Uterus (tissue), 2 donors: ENCODE data around the gene SPATA2.

Source experiments
- CTCF ChIP-seq, 4 experiments: fragments of 200-600 bp in 2 of 4; fragments of 450-650 bp in 2 of 4; sonication (generic) in 2 of 4; IDR thresholded peaks; one replicate each; pipeline ENCODE4 v1.5.1; 2016 to 2019; ENCODE audit warnings: antibody characterized with exemption in 4 of 4, mild to moderate bottlenecking in 2 of 4, moderate library complexity in 1 of 4
- POLR2A ChIP-seq, 2 donors: fragments of 450-650 bp; IDR thresholded peaks; one replicate each; pipeline ENCODE4 v1.6.1; 2016; ENCODE audit warnings: antibody characterized with exemption in 2 of 2, mild to moderate bottlenecking in 1 of 2, moderate library complexity in 1 of 2

- no peak for TF ChIP-seq CTCF (IDR thresholded peaks at IDR 0.05)
- no peak for TF ChIP-seq POLR2A (IDR thresholded peaks at IDR 0.05)
These were observed 33.0 kb downstream of the SPATA2 start for GRCh38 chr20:49882171-49882970.
